Muscle of leg (tissue), 11 donors: ENCODE results near the gene SEMA4D. TPM values are rescaled to one million over a fixed set of nuclear protein-coding genes. Genes with fewer than 3 reads are reported as not detected.

Experiments
- DNase-seq: peaks from one replicate; pipeline ENCODE4 v3.0.0; 2013
- H3K27ac ChIP-seq: one replicate; pipeline ENCODE4 v1.5.1; 2013; ENCODE audit warnings: mild to moderate bottlenecking, low read length, control low read depth
- H3K27me3 ChIP-seq: one replicate; pipeline ENCODE4 v1.6.1; 2013; ENCODE audit warnings: low read length; ENCODE audit not compliant: control insufficient read depth, insufficient read depth
- H3K36me3 ChIP-seq: one replicate; pipeline ENCODE4 v1.6.1; 2013; ENCODE audit warnings: low read length; ENCODE audit not compliant: control insufficient read depth, insufficient read depth
- H3K4me1 ChIP-seq: one replicate; pipeline ENCODE4 v1.6.1; 2013; ENCODE audit warnings: low read length; ENCODE audit not compliant: control insufficient read depth, insufficient read depth
- H3K4me3 ChIP-seq: one replicate; pipeline ENCODE4 v1.5.1; 2013; ENCODE audit warnings: low read length, control low read depth
- H3K9me3 ChIP-seq: replicated peaks from 2 replicates; pipeline ENCODE4 v1.6.1; 2013; ENCODE audit warnings: low read depth, low read length; ENCODE audit not compliant: control insufficient read depth
- WGBS: methylation state at CpG from one replicate; pipeline ENCODE4 v1.1.5; 2013; ENCODE audit warnings: missing lambda C conversion rate; ENCODE audit not compliant: insufficient coverage; 5-methylcytosine and 5-hydroxymethylcytosine counted together
- polyA plus RNA-seq, 8 donors: library from polyadenylated mRNA; unstranded; fragments of 120-200 nt; gene quantifications; one replicate each; pipeline versions ENCODE4 v1.2.1 to v1.2.3, GENCODE V29; 2013; ENCODE audit warnings: inconsistent platforms in 1 of 8, low replicate concordance in 1 of 8; ENCODE audit not compliant: insufficient read length in 8 of 8, insufficient read depth in 1 of 8
- total RNA-seq: library from RNA; stranded (reverse); fragments of 120-200 nt; gene quantifications from one replicate; pipeline ENCODE4 v1.2.4, GENCODE V29; 2013

Gene SEMA4D
- total and polyA plus RNA-seq, 9 donors: 12.4 to 25.3 (median 17.2) TPM

- H3K4me1 ChIP-seq: peaks cover 5% of the 10 kb centered on the region
- no peak for DNase-seq
- no CpG with 5 or more reads among the region's 4 CpGs for whole genome bisulfite sequencing
- no peaks in the 10 kb centered on the region for H3K36me3 ChIP-seq
- no peaks in the 10 kb centered on the region for H3K27me3 ChIP-seq
- no peak overlapping the region for H3K27ac ChIP-seq
- no peaks in the 10 kb centered on the region for H3K9me3 ChIP-seq
- no peak overlapping the region for H3K4me3 ChIP-seq
Measured at GRCh38 chr9:89467278-89467625, 30.7 kb downstream of the SEMA4D start.

GRCh38 chr9:89466451-89467277, 31.2 kb downstream of the SEMA4D start:
- no peak overlapping the region for H3K27ac ChIP-seq
- H3K36me3 ChIP-seq: no peaks in the 10 kb centered on the region
- peaks cover 5% of the 10 kb centered on the region for H3K4me1 ChIP-seq
- H3K9me3 ChIP-seq: no peaks in the 10 kb centered on the region
- H3K27me3 ChIP-seq: no peaks in the 10 kb centered on the region
- WGBS: 85% methylated on average over 17 of the region's 18 CpGs
- H3K4me3 ChIP-seq: no peak overlapping the region
- no peak for DNase-seq

GRCh38 chr9:89465726-89466308, 32.1 kb downstream of the SEMA4D start:
- H3K4me3 ChIP-seq: no peak overlapping the region
- H3K27ac ChIP-seq: no peak overlapping the region
- no peaks in the 10 kb centered on the region for H3K27me3 ChIP-seq
- peaks cover 5% of the 10 kb centered on the region for H3K4me1 ChIP-seq
- 93% methylated on average over 10 of the region's 10 CpGs for WGBS
- no peaks in the 10 kb centered on the region for H3K36me3 ChIP-seq
- DNase-seq: no peak
- no peaks in the 10 kb centered on the region for H3K9me3 ChIP-seq

GRCh38 chr9:89465001-89465451, 32.9 kb downstream of the SEMA4D start:
- no peak for DNase-seq
- no peaks in the 10 kb centered on the region for H3K36me3 ChIP-seq
- H3K27ac ChIP-seq: no peak overlapping the region
- WGBS: 65% methylated on average over 5 of the region's 7 CpGs
- no peaks in the 10 kb centered on the region for H3K9me3 ChIP-seq
- H3K27me3 ChIP-seq: no peaks in the 10 kb centered on the region
- H3K4me3 ChIP-seq: no peak overlapping the region
- peaks cover 5% of the 10 kb centered on the region for H3K4me1 ChIP-seq

GRCh38 chr9:89464300-89464901, 33.5 kb downstream of the SEMA4D start:
- no peaks in the 10 kb centered on the region for H3K36me3 ChIP-seq
- H3K4me3 ChIP-seq: no peak overlapping the region
- H3K9me3 ChIP-seq: no peaks in the 10 kb centered on the region
- peaks cover 5% of the 10 kb centered on the region for H3K4me1 ChIP-seq
- no peaks in the 10 kb centered on the region for H3K27me3 ChIP-seq
- WGBS: 63% methylated on average over 3 of the region's 7 CpGs
- no peak for DNase-seq
- H3K27ac ChIP-seq: no peak overlapping the region

- Histone ChIP-seq H3K4me3 (no peak overlapping the region), H3K27ac (no peak overlapping the region), H3K27me3 (no peaks in the 10 kb centered on the region), H3K4me1 (peaks cover 2% of the 10 kb centered on the region), H3K36me3 (no peaks in the 10 kb centered on the region), H3K9me3 (no peaks in the 10 kb centered on the region)
- no peak for DNase-seq
- WGBS: 97% methylated on average over 3 of the region's 9 CpGs
Measured at GRCh38 chr9:89462817-89463683, 34.9 kb downstream of the SEMA4D start.

- DNase-seq: no peak
- Histone ChIP-seq H3K36me3 (no peaks in the 10 kb centered on the region), H3K4me3 (no peak overlapping the region), H3K27me3 (no peaks in the 10 kb centered on the region), H3K4me1 (no peaks in the 10 kb centered on the region), H3K27ac (no peak overlapping the region), H3K9me3 (no peaks in the 10 kb centered on the region)
- WGBS: no CpG with 5 or more reads among the region's 5 CpGs
Measured at GRCh38 chr9:89462199-89462598, 35.7 kb downstream of the SEMA4D start.

GRCh38 chr9:89461265-89461664, 36.6 kb downstream of the SEMA4D start:
- H3K27ac ChIP-seq: no peak overlapping the region
- H3K4me1 ChIP-seq: no peaks in the 10 kb centered on the region
- WGBS: 60% methylated on average over 7 of the region's 8 CpGs
- no peak for DNase-seq
- H3K9me3 ChIP-seq: no peaks in the 10 kb centered on the region
- no peaks in the 10 kb centered on the region for H3K27me3 ChIP-seq
- H3K36me3 ChIP-seq: no peaks in the 10 kb centered on the region
- no peak overlapping the region for H3K4me3 ChIP-seq

- no peaks in the 10 kb centered on the region for H3K36me3 ChIP-seq
- 80% methylated on average over 6 of the region's 10 CpGs for whole genome bisulfite sequencing
- DNase-seq: no peak
- H3K4me3 ChIP-seq: no peak overlapping the region
- no peaks in the 10 kb centered on the region for H3K27me3 ChIP-seq
- no peaks in the 10 kb centered on the region for H3K4me1 ChIP-seq
- no peaks in the 10 kb centered on the region for H3K9me3 ChIP-seq
- H3K27ac ChIP-seq: no peak overlapping the region
Measured at GRCh38 chr9:89460551-89460950, 37.4 kb downstream of the SEMA4D start.
